ENCODE results near the gene NABP1. TPM values are rescaled to one million over a fixed set of nuclear protein-coding genes. Genes with fewer than 3 reads are reported as not detected.

The NABP1 gene
- total and polyA plus RNA-seq, 2 experiments from 2014 or later = 121 to 148 TPM

GRCh38 chr2:191706791-191707190 is 28.9 kb downstream of the NABP1 start:
- Histone ChIP-seq H4K20me1 (ENCODE audit: insufficient read depth) (no peaks in the 10 kb centered on the region), H3K27me3 (replicated peaks; ENCODE audit: insufficient read depth) (no peaks in the 10 kb centered on the region), H3K4me2 (ENCODE audit: unreplicated experiment) (no peak overlapping the region), H3F3A (ENCODE audit: insufficient read depth) (peaks cover 14% of the 10 kb centered on the region), H3K4me3 (no peak overlapping the region), H3K9me2 (ENCODE audit: insufficient read depth) (no peaks in the 10 kb centered on the region), H2AFZ (no peak overlapping the region), H3K4me1 (ENCODE audit: insufficient read depth) (peaks cover 14% of the 10 kb centered on the region), H3K27ac (no peak overlapping the region), H3K79me2 (ENCODE audit: insufficient read depth) (no peaks in the 10 kb centered on the region), H3K9ac (no peak overlapping the region), H3K9me3 (ENCODE audit: low read depth) (no peaks in the 10 kb centered on the region), H3K36me3 (ENCODE audit: low read depth) (no peaks in the 10 kb centered on the region)
- in situ Hi-C loops (cut with MboI) = no loop called here
- TF ChIP-seq EZH2phosphoT487 (IDR thresholded peaks at IDR 0.05; ENCODE audit: insufficient read depth, low read depth) (no peak), EZH2 (IDR thresholded peaks at IDR 0.05; ENCODE audit: insufficient read depth, poor library complexity, severe bottlenecking) (no peak)
- no peak for DNase-seq
- 88 to 91% methylated on average over 2 of the region's 2 CpGs for WGBS, 2 experiments (ENCODE audit: low coverage in 1 of 2, low lambda C conversion rate in 2 of 2, missing lambda C conversion rate in 2 of 2)

GRCh38 chr2:191707542-191707941 is 29.6 kb downstream of the NABP1 start:
- no peaks in the 10 kb centered on the region for H3K79me2 ChIP-seq (ENCODE audit: insufficient read depth)
- H3K9me2 ChIP-seq (ENCODE audit: insufficient read depth) = no peaks in the 10 kb centered on the region
- 88 to 96% methylated on average over 2 of the region's 2 CpGs for WGBS, 2 experiments (ENCODE audit: low coverage in 1 of 2, low lambda C conversion rate in 2 of 2, missing lambda C conversion rate in 2 of 2)
- H3K4me3 ChIP-seq = no peak overlapping the region
- no peaks in the 10 kb centered on the region for H3K9me3 ChIP-seq (ENCODE audit: low read depth)
- no peak overlapping the region for H3K9ac ChIP-seq
- H3K27me3 ChIP-seq (replicated peaks; ENCODE audit: insufficient read depth) = no peaks in the 10 kb centered on the region
- no peak overlapping the region for H3K4me2 ChIP-seq (ENCODE audit: unreplicated experiment)
- peaks cover 13% of the 10 kb centered on the region for H3F3A ChIP-seq (ENCODE audit: insufficient read depth)
- no peaks in the 10 kb centered on the region for H4K20me1 ChIP-seq (ENCODE audit: insufficient read depth)
- no peak overlapping the region for H2AFZ ChIP-seq
- in situ Hi-C loops (cut with MboI) = no loop called here
- no peak overlapping the region for H3K27ac ChIP-seq
- H3K4me1 ChIP-seq (ENCODE audit: insufficient read depth) = peaks cover 14% of the 10 kb centered on the region
- H3K36me3 ChIP-seq (ENCODE audit: low read depth) = no peaks in the 10 kb centered on the region
- TF ChIP-seq EZH2 (IDR thresholded peaks at IDR 0.05; ENCODE audit: insufficient read depth, poor library complexity, severe bottlenecking) = no peak
- TF ChIP-seq EZH2phosphoT487 (IDR thresholded peaks at IDR 0.05; ENCODE audit: insufficient read depth, low read depth) = no peak
- DNase-seq = no peak

- peak; percentile 73 for DNase-seq
- Histone ChIP-seq H3K4me1 (ENCODE audit: insufficient read depth) (peaks cover 14% of the 10 kb centered on the region), H4K20me1 (ENCODE audit: insufficient read depth) (no peaks in the 10 kb centered on the region), H3K9me2 (ENCODE audit: insufficient read depth) (no peaks in the 10 kb centered on the region), H3K27ac (no peak overlapping the region), H3K9ac (no peak overlapping the region), H2AFZ (no peak overlapping the region), H3K4me2 (ENCODE audit: unreplicated experiment) (no peak overlapping the region), H3K27me3 (replicated peaks; ENCODE audit: insufficient read depth) (no peaks in the 10 kb centered on the region), H3K79me2 (ENCODE audit: insufficient read depth) (no peaks in the 10 kb centered on the region), H3K9me3 (ENCODE audit: low read depth) (no peaks in the 10 kb centered on the region), H3F3A (ENCODE audit: insufficient read depth) (peaks cover 13% of the 10 kb centered on the region), H3K36me3 (ENCODE audit: low read depth) (no peaks in the 10 kb centered on the region), H3K4me3 (no peak overlapping the region)
- TF ChIP-seq EZH2phosphoT487 (IDR thresholded peaks at IDR 0.05; ENCODE audit: insufficient read depth, low read depth) = no peak
- TF ChIP-seq EZH2 (IDR thresholded peaks at IDR 0.05; ENCODE audit: insufficient read depth, poor library complexity, severe bottlenecking) = no peak
- WGBS, 2 experiments (ENCODE audit: low coverage in 1 of 2, low lambda C conversion rate in 2 of 2, missing lambda C conversion rate in 2 of 2) = 94 to 96% methylated on average over 1 of the region's 1 CpG
- in situ Hi-C loops (cut with MboI) = no loop called here
Observed at GRCh38 chr2:191710411-191710900, 32.5 kb downstream of the NABP1 start.

GRCh38 chr2:191711621-191712020 is 33.7 kb downstream of the NABP1 start:
- H3K4me2 ChIP-seq (ENCODE audit: unreplicated experiment) = no peak overlapping the region
- H3K9me3 ChIP-seq (ENCODE audit: low read depth) = no peaks in the 10 kb centered on the region
- H4K20me1 ChIP-seq (ENCODE audit: insufficient read depth) = no peaks in the 10 kb centered on the region
- peaks cover 14% of the 10 kb centered on the region for H3K4me1 ChIP-seq (ENCODE audit: insufficient read depth)
- H3F3A ChIP-seq (ENCODE audit: insufficient read depth) = peaks cover 13% of the 10 kb centered on the region
- no peaks in the 10 kb centered on the region for H3K27me3 ChIP-seq (replicated peaks; ENCODE audit: insufficient read depth)
- no peak overlapping the region for H3K4me3 ChIP-seq
- no peak for TF ChIP-seq EZH2 (IDR thresholded peaks at IDR 0.05; ENCODE audit: insufficient read depth, poor library complexity, severe bottlenecking)
- no peak for TF ChIP-seq EZH2phosphoT487 (IDR thresholded peaks at IDR 0.05; ENCODE audit: insufficient read depth, low read depth)
- 38 to 52% methylated on average over 2 of the region's 2 CpGs for WGBS, 2 experiments (ENCODE audit: low coverage in 1 of 2, low lambda C conversion rate in 2 of 2, missing lambda C conversion rate in 2 of 2)
- no peaks in the 10 kb centered on the region for H3K79me2 ChIP-seq (ENCODE audit: insufficient read depth)
- in situ Hi-C loops (cut with MboI) = no loop called here
- no peak overlapping the region for H3K9ac ChIP-seq
- peak; percentile 19 for DNase-seq
- H3K27ac ChIP-seq = no peak overlapping the region
- no peaks in the 10 kb centered on the region for H3K9me2 ChIP-seq (ENCODE audit: insufficient read depth)
- H2AFZ ChIP-seq = no peak overlapping the region
- H3K36me3 ChIP-seq (ENCODE audit: low read depth) = no peaks in the 10 kb centered on the region

GRCh38 chr2:191713837-191714236 is 35.9 kb downstream of the NABP1 start:
- TF ChIP-seq EZH2 (IDR thresholded peaks at IDR 0.05; ENCODE audit: insufficient read depth, poor library complexity, severe bottlenecking) (no peak), EZH2phosphoT487 (IDR thresholded peaks at IDR 0.05; ENCODE audit: insufficient read depth, low read depth) (no peak)
- Histone ChIP-seq H3K79me2 (ENCODE audit: insufficient read depth) (no peaks in the 10 kb centered on the region), H4K20me1 (ENCODE audit: insufficient read depth) (no peaks in the 10 kb centered on the region), H2AFZ (no peak overlapping the region), H3K27ac (no peak overlapping the region), H3K9me3 (ENCODE audit: low read depth) (no peaks in the 10 kb centered on the region), H3K9me2 (ENCODE audit: insufficient read depth) (no peaks in the 10 kb centered on the region), H3K9ac (no peak overlapping the region), H3K4me2 (ENCODE audit: unreplicated experiment) (no peak overlapping the region), H3K36me3 (ENCODE audit: low read depth) (no peaks in the 10 kb centered on the region), H3K4me3 (no peak overlapping the region), H3F3A (ENCODE audit: insufficient read depth) (peaks cover 13% of the 10 kb centered on the region), H3K4me1 (ENCODE audit: insufficient read depth) (peaks cover 14% of the 10 kb centered on the region), H3K27me3 (replicated peaks; ENCODE audit: insufficient read depth) (no peaks in the 10 kb centered on the region)
- in situ Hi-C loops (cut with MboI) = no loop called here
- DNase-seq = no peak
- WGBS, 2 experiments (ENCODE audit: low coverage in 1 of 2, low lambda C conversion rate in 2 of 2, missing lambda C conversion rate in 2 of 2) = 43 to 63% methylated on average over 1 of the region's 1 CpG
